ENCODE results near the gene GBF1.

- TF ChIP-seq CTCF (IDR thresholded peaks at IDR 0.05; ENCODE audit: borderline replicate concordance, extremely low read depth, low read length, poor library complexity, severe bottlenecking), result no peak
- no peak for TF ChIP-seq EZH2 (IDR thresholded peaks at IDR 0.05; ENCODE audit: borderline replicate concordance, low read depth, low read length, severe bottlenecking)
Observed at GRCh38 chr10:102298899-102299298, 53.6 kb downstream of the GBF1 start.
